MM.1S (cell line): Measurements from ENCODE around the gene FBN2.

Source experiments
- DNase-seq: peaks from one replicate; pipeline ENCODE4 v3.0.0-alpha.2; 2015
- H2AFZ ChIP-seq: fragments of 300-600 bp; sonication (generic); 2 replicates; pipeline ENCODE4 v1.6.0; 2016; ENCODE audit warnings: antibody characterized with exemption, low read length
- H3F3A ChIP-seq: fragments of 300-600 bp; sonication (generic); 2 replicates; pipeline ENCODE4 v1.6.1; 2016; ENCODE audit warnings: mild to moderate bottlenecking, antibody characterized with exemption, low read length, moderate library complexity, mixed read lengths; ENCODE audit not compliant: insufficient read depth
- H3K27ac ChIP-seq: fragments of 300-600 bp; sonication (generic); 2 replicates; pipeline ENCODE4 v1.5.1; 2016; ENCODE audit warnings: mild to moderate bottlenecking, low read length
- H3K27me3 ChIP-seq: fragments of 300-600 bp; sonication (generic); replicated peaks from 2 replicates; pipeline ENCODE4 v1.6.0; 2016; ENCODE audit warnings: low read length; ENCODE audit not compliant: insufficient read depth
- H3K36me3 ChIP-seq: fragments of 300-600 bp; sonication (generic); replicated peaks from 2 replicates; pipeline ENCODE4 v1.6.1; 2016; ENCODE audit warnings: mild to moderate bottlenecking, low read length, mixed read lengths; ENCODE audit not compliant: insufficient read depth
- H3K4me1 ChIP-seq: fragments of 300-600 bp; sonication (generic); 2 replicates; pipeline ENCODE4 v1.6.1; 2016; ENCODE audit warnings: low read length, mixed read lengths
- H3K4me2 ChIP-seq: fragments of 300-600 bp; sonication (generic); 2 replicates; pipeline ENCODE4 v1.6.0; 2016; ENCODE audit warnings: low read depth, low read length
- H3K4me3 ChIP-seq: fragments of 300-600 bp; sonication (generic); 2 replicates; pipeline ENCODE4 v1.5.1; 2016; ENCODE audit warnings: low read length, mixed read lengths
- H3K79me2 ChIP-seq: fragments of 300-600 bp; sonication (generic); 2 replicates; pipeline ENCODE4 v1.6.1; 2016; ENCODE audit warnings: mixed run types, low read length, mixed read lengths
- H3K9ac ChIP-seq: fragments of 300-600 bp; sonication (generic); 2 replicates; pipeline ENCODE4 v1.6.1; 2016; ENCODE audit warnings: low read length, mixed read lengths
- H3K9me2 ChIP-seq: fragments of 300-600 bp; sonication (generic); replicated peaks from 2 replicates; pipeline ENCODE4 v1.6.1; 2016; ENCODE audit warnings: mild to moderate bottlenecking, low read length, mixed read lengths; ENCODE audit not compliant: insufficient read depth
- H3K9me3 ChIP-seq: fragments of 300-600 bp; sonication (generic); replicated peaks from 2 replicates; pipeline ENCODE4 v1.6.1; 2016; ENCODE audit warnings: mild to moderate bottlenecking, low read length, mixed read lengths; ENCODE audit not compliant: insufficient read depth
- H4K20me1 ChIP-seq: fragments of 300-600 bp; sonication (generic); 2 replicates; pipeline ENCODE4 v1.6.1; 2016; ENCODE audit warnings: mild to moderate bottlenecking, low read length, moderate library complexity, mixed read lengths; ENCODE audit not compliant: insufficient read depth
- CTCF ChIP-seq: fragments of 300-600 bp; sonication (generic); IDR thresholded peaks from 2 replicates; pipeline ENCODE4 v1.5.1; 2016; ENCODE audit warnings: antibody characterized with exemption, low read length, mixed read lengths
- EZH2 ChIP-seq: fragments of 300-600 bp; sonication (generic); optimal IDR thresholded peaks from 2 replicates; pipeline ENCODE3; 2017; ENCODE audit warnings: low read depth, mild to moderate bottlenecking, antibody characterized with exemption, low read length, mixed read lengths
- EZH2phosphoT487 ChIP-seq: fragments of 300-600 bp; sonication (generic); IDR thresholded peaks from 2 replicates; pipeline ENCODE4 v1.6.1; 2018; ENCODE audit warnings: antibody characterized with exemption, low read length

FBN2 gene

GRCh38 chr5:128498844-128499455, 39.1 kb downstream of the FBN2 start:
- TF ChIP-seq CTCF: peak; percentile 37
- TF ChIP-seq EZH2: no peak
- H2AFZ ChIP-seq: no peak overlapping the region
- H3F3A ChIP-seq: no peaks in the 10 kb centered on the region
- no peak overlapping the region for H3K4me3 ChIP-seq
- H3K27me3 ChIP-seq: no peaks in the 10 kb centered on the region
- H3K79me2 ChIP-seq: no peaks in the 10 kb centered on the region
- no peak overlapping the region for H3K9ac ChIP-seq
- no peak overlapping the region for H3K27ac ChIP-seq
- H3K36me3 ChIP-seq: no peaks in the 10 kb centered on the region
- no peaks in the 10 kb centered on the region for H4K20me1 ChIP-seq
- DNase-seq: peak; percentile 42
- no peaks in the 10 kb centered on the region for H3K9me3 ChIP-seq
- H3K4me1 ChIP-seq: no peaks in the 10 kb centered on the region
- no peak overlapping the region for H3K4me2 ChIP-seq
- H3K9me2 ChIP-seq: no peaks in the 10 kb centered on the region

GRCh38 chr5:128494516-128494915, 43.5 kb downstream of the FBN2 start:
- no peak overlapping the region for H3K9ac ChIP-seq
- TF ChIP-seq CTCF: peak; percentile 34
- no peak for TF ChIP-seq EZH2
- TF ChIP-seq EZH2phosphoT487: no peak
- no peak overlapping the region for H3K4me2 ChIP-seq
- no peaks in the 10 kb centered on the region for H3K27me3 ChIP-seq
- no peaks in the 10 kb centered on the region for H3K9me3 ChIP-seq
- H3K4me1 ChIP-seq: no peaks in the 10 kb centered on the region
- DNase-seq: no peak
- no peaks in the 10 kb centered on the region for H4K20me1 ChIP-seq
- H3K79me2 ChIP-seq: no peaks in the 10 kb centered on the region
- no peaks in the 10 kb centered on the region for H3F3A ChIP-seq
- H3K9me2 ChIP-seq: no peaks in the 10 kb centered on the region
- H3K4me3 ChIP-seq: no peak overlapping the region
- H3K27ac ChIP-seq: no peak overlapping the region
- H3K36me3 ChIP-seq: no peaks in the 10 kb centered on the region
- no peak overlapping the region for H2AFZ ChIP-seq

GRCh38 chr5:128493657-128494329, 44.3 kb downstream of the FBN2 start:
- Histone ChIP-seq H3K9ac (no peak overlapping the region), H3K27me3 (no peaks in the 10 kb centered on the region), H3K4me2 (no peak overlapping the region), H3K79me2 (no peaks in the 10 kb centered on the region), H3K4me3 (no peak overlapping the region), H3F3A (no peaks in the 10 kb centered on the region), H3K4me1 (no peaks in the 10 kb centered on the region), H3K27ac (no peak overlapping the region), H3K36me3 (no peaks in the 10 kb centered on the region), H4K20me1 (no peaks in the 10 kb centered on the region), H2AFZ (no peak overlapping the region), H3K9me2 (no peaks in the 10 kb centered on the region), H3K9me3 (no peaks in the 10 kb centered on the region)
- no peak for DNase-seq
- TF ChIP-seq EZH2phosphoT487 (no peak), EZH2 (no peak), CTCF (no peak)
